ENCODE measurements around the gene CXorf66.

Gene CXorf66

GRCh38 chrX:139945075-139945474 lies 20.2 kb downstream of the CXorf66 start:
- H3K27me3 Mint-ChIP-seq (ENCODE audit: low read depth, poor library complexity), result no peaks in the 10 kb centered on the region
- no peaks in the 10 kb centered on the region for H3K36me3 Mint-ChIP-seq (ENCODE audit: low read depth)
- no peak for TF ChIP-seq CTCF (IDR thresholded peaks at IDR 0.05)
- H3K4me1 Mint-ChIP-seq, result no peaks in the 10 kb centered on the region
- peaks cover 32% of the 10 kb centered on the region for H3K9me3 Mint-ChIP-seq
- DNase-seq, result no peak
- no peak overlapping the region for H3K4me3 Mint-ChIP-seq
- no peak overlapping the region for H3K27ac Mint-ChIP-seq

- Mint-ChIP-seq H3K4me1 (peaks cover 19% of the 10 kb centered on the region), H3K9me3 (peaks cover 36% of the 10 kb centered on the region), H3K4me3 (no peak overlapping the region), H3K27me3 (ENCODE audit: low read depth, poor library complexity) (no peaks in the 10 kb centered on the region), H3K27ac (no peak overlapping the region), H3K36me3 (ENCODE audit: low read depth) (no peaks in the 10 kb centered on the region)
- TF ChIP-seq CTCF (IDR thresholded peaks at IDR 0.05), result no peak
- no peak for DNase-seq
These were observed 29.1 kb downstream of the CXorf66 start for GRCh38 chrX:139936259-139936658.

- H3K27me3 Mint-ChIP-seq (ENCODE audit: low read depth, poor library complexity), result peaks cover 8% of the 10 kb centered on the region
- TF ChIP-seq CTCF (IDR thresholded peaks at IDR 0.05), result no peak
- H3K4me3 Mint-ChIP-seq, result peak overlapping the region; percentile 90
These were observed 31.4 kb downstream of the CXorf66 start for GRCh38 chrX:139933904-139934303.

GRCh38 chrX:139932901-139933796 lies 32.2 kb downstream of the CXorf66 start, which contains the start of gene ATP11C:
ATP11C (minus strand) TSS chrX:139933053; CDS start chrX:139932042, 1,011 bp downstream.
- peak within 1 kb of the TSS; percentile 99 for H3K27ac Mint-ChIP-seq
- TF ChIP-seq CTCF (IDR thresholded peaks at IDR 0.05), result no peak
- H3K36me3 Mint-ChIP-seq (ENCODE audit: low read depth), result no peaks in the 10 kb centered on the region
- H3K9me3 Mint-ChIP-seq, result peaks cover 34% of the 10 kb centered on the region
- H3K27me3 Mint-ChIP-seq (ENCODE audit: low read depth, poor library complexity), result peaks cover 8% of the 10 kb centered on the region
- DNase-seq, result peak; percentile 76
- peaks cover 40% of the 10 kb centered on the region for H3K4me1 Mint-ChIP-seq
- peak within 1 kb of the TSS; percentile 90 for H3K4me3 Mint-ChIP-seq

More at GRCh38 chrX:139933904-139934303, 31.4 kb downstream of the CXorf66 start:
- DNase-seq, result no peak
- Mint-ChIP-seq H3K27ac (peak overlapping the region; percentile 38), H3K9me3 (peaks cover 39% of the 10 kb centered on the region), H3K4me1 (peaks cover 39% of the 10 kb centered on the region), H3K36me3 (ENCODE audit: low read depth) (no peaks in the 10 kb centered on the region)

GRCh38 chrX:139932073-139932900 lies 33.0 kb downstream of the CXorf66 start:
- H3K4me3 Mint-ChIP-seq, result peak overlapping the region; percentile 90
- peaks cover 38% of the 10 kb centered on the region for H3K4me1 Mint-ChIP-seq
- peaks cover 8% of the 10 kb centered on the region for H3K27me3 Mint-ChIP-seq (ENCODE audit: low read depth, poor library complexity)
- no peak for TF ChIP-seq CTCF (IDR thresholded peaks at IDR 0.05)
- H3K9me3 Mint-ChIP-seq, result peaks cover 32% of the 10 kb centered on the region
- H3K27ac Mint-ChIP-seq, result peak overlapping the region; percentile 99
- no peaks in the 10 kb centered on the region for H3K36me3 Mint-ChIP-seq (ENCODE audit: low read depth)
- DNase-seq, result peak; percentile 73
